Mesothelial cell of epicardium (in vitro differentiated cells): ENCODE data around the gene LIG3. TPM values are rescaled to one million over a fixed set of nuclear protein-coding genes. Genes with fewer than 3 reads are reported as not detected.

Experiments
- DNase-seq, 2 experiments: peaks; one replicate each; pipeline ENCODE4 v3.0.0; 2021; ENCODE audit warnings: low spot score in 2 of 2; ENCODE audit not compliant: unreplicated experiment in 2 of 2
- H3K27ac Mint-ChIP-seq: 2 replicates; pipeline ENCODE4 v1.8.0; 2021; ENCODE audit warnings: mixed read lengths
- H3K27me3 Mint-ChIP-seq: 2 replicates; pipeline ENCODE4 v1.8.0; 2021; ENCODE audit warnings: low read depth, mixed read lengths
- H3K36me3 Mint-ChIP-seq: 2 replicates; pipeline ENCODE4 v1.8.0; 2021; ENCODE audit warnings: mixed read lengths
- H3K4me1 Mint-ChIP-seq: 2 replicates; pipeline ENCODE4 v1.8.0; 2021; ENCODE audit warnings: mixed read lengths
- H3K4me3 Mint-ChIP-seq: 2 replicates; pipeline ENCODE4 v1.8.0; 2021; ENCODE audit warnings: mild to moderate bottlenecking, moderate library complexity, mixed read lengths
- H3K9me3 Mint-ChIP-seq: 2 replicates; pipeline ENCODE4 v1.8.0; 2021; ENCODE audit warnings: mixed read lengths
- total RNA-seq: library from RNA; stranded (reverse); gene quantifications from 3 replicates; pipeline ENCODE4 v1.2.1, GENCODE V29; 2021
- TF ChIP-seq, protein P1 (sequence below): fragments of 200-600 bp; sonication (generic); IDR thresholded peaks from one replicate; pipeline ENCODE4 v1.5.0; 2021; ENCODE audit warnings: antibody characterized with exemption; ENCODE audit not compliant: unreplicated experiment

Gene LIG3
- total RNA-seq, 1 donor from 2014 or later, result 84.4 TPM

DNA sequence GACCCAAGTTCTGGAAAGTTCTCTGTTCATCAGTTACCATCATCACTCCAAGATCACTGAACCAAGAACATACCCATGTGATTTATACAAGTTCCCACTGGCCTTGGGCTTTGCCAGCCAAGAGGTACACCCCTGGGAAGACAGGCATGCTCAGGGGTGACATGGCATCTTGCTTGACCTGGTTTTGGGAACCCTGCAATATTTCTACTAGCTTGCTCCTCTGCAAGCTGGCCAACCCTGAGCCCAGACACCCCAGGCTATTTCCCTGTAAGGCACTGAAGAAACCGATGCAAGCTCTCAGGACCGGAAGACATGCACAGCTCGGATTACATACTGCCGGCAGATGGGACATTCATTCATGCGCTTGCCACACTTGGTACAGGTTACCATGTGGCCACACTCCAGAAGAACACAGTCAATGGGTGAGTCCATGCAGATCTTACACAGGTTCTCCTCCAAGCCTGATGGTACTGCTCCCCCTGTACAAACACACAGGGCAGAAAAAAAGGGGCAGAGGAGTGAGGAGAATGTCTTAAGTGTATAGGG, 31.4 kb downstream of the LIG3 start:
- TF ChIP-seq, protein P1, sequence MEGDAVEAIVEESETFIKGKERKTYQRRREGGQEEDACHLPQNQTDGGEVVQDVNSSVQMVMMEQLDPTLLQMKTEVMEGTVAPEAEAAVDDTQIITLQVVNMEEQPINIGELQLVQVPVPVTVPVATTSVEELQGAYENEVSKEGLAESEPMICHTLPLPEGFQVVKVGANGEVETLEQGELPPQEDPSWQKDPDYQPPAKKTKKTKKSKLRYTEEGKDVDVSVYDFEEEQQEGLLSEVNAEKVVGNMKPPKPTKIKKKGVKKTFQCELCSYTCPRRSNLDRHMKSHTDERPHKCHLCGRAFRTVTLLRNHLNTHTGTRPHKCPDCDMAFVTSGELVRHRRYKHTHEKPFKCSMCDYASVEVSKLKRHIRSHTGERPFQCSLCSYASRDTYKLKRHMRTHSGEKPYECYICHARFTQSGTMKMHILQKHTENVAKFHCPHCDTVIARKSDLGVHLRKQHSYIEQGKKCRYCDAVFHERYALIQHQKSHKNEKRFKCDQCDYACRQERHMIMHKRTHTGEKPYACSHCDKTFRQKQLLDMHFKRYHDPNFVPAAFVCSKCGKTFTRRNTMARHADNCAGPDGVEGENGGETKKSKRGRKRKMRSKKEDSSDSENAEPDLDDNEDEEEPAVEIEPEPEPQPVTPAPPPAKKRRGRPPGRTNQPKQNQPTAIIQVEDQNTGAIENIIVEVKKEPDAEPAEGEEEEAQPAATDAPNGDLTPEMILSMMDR, result no peak
- H3K36me3 Mint-ChIP-seq, result peaks cover 16% of the 10 kb centered on the region
- H3K27me3 Mint-ChIP-seq, result no peaks in the 10 kb centered on the region
- H3K9me3 Mint-ChIP-seq, result no peaks in the 10 kb centered on the region
- no peak for DNase-seq
- peaks cover 6% of the 10 kb centered on the region for H3K4me1 Mint-ChIP-seq
- no peak overlapping the region for H3K4me3 Mint-ChIP-seq
- peak overlapping the region; percentile 47 for H3K27ac Mint-ChIP-seq

- Mint-ChIP-seq H3K4me3 (no peak overlapping the region), H3K4me1 (peaks cover 6% of the 10 kb centered on the region), H3K36me3 (peaks cover 14% of the 10 kb centered on the region), H3K27me3 (no peaks in the 10 kb centered on the region), H3K9me3 (no peaks in the 10 kb centered on the region), H3K27ac (no peak overlapping the region)
- TF ChIP-seq, protein P1, result no peak
- no peak for DNase-seq
Observed at GRCh38 chr17:35016369-35016768, 36.1 kb downstream of the LIG3 start.

- TF ChIP-seq, protein P1, result no peak
- no peak for DNase-seq
- H3K27ac Mint-ChIP-seq, result no peak overlapping the region
- H3K36me3 Mint-ChIP-seq, result peaks cover 12% of the 10 kb centered on the region
- no peaks in the 10 kb centered on the region for H3K27me3 Mint-ChIP-seq
- no peak overlapping the region for H3K4me3 Mint-ChIP-seq
- H3K4me1 Mint-ChIP-seq, result peaks cover 6% of the 10 kb centered on the region
- no peaks in the 10 kb centered on the region for H3K9me3 Mint-ChIP-seq
Observed at GRCh38 chr17:35017021-35017420, 36.7 kb downstream of the LIG3 start.

GRCh38 chr17:35018814-35019213, 38.5 kb downstream of the LIG3 start:
- H3K4me3 Mint-ChIP-seq, result no peak overlapping the region
- no peaks in the 10 kb centered on the region for H3K9me3 Mint-ChIP-seq
- TF ChIP-seq, protein P1, result no peak
- H3K27ac Mint-ChIP-seq, result no peak overlapping the region
- no peaks in the 10 kb centered on the region for H3K4me1 Mint-ChIP-seq
- DNase-seq, result no peak
- peaks cover 12% of the 10 kb centered on the region for H3K36me3 Mint-ChIP-seq
- no peaks in the 10 kb centered on the region for H3K27me3 Mint-ChIP-seq

DNA sequence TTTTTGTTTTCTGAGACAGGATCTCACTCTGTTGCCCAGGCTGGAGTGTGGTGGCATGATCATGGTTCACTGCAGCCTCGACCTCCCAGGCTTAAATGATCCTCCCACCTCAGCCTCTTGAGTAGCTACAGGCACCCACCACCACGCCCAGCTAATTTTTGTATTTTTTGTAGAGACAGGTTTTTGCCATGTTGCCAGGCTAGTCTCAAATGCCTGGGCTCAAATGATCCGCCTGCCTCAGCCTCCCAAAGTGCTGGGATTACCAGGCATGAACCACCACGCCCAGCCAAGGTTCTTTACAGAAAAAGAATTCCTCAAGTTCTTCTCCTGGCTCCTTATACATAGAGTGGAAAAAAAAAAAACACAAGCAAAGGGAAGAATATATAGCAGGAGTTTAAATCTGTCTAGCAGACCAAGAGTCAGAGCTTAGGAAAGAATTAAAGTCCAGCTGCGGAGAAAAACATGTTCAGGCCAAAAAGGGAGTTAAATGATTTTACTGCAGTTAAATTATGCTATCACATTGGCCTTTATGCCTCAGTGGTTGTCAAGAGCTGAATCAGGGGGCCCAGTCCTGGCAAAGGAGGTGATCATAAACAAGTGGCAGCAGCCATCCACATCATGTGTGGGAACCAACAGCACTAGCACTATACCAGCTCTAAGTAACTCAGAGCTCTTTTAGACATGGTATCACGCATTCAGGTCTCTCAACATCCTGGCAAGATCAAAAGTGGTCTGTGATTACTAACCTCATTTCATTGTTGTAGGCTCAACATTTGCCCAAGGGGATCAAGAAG, 39.3 kb downstream of the LIG3 start:
- no peak overlapping the region for H3K4me3 Mint-ChIP-seq
- H3K9me3 Mint-ChIP-seq, result no peaks in the 10 kb centered on the region
- TF ChIP-seq, protein P1, result no peak
- H3K27me3 Mint-ChIP-seq, result no peaks in the 10 kb centered on the region
- no peaks in the 10 kb centered on the region for H3K4me1 Mint-ChIP-seq
- no peak overlapping the region for H3K27ac Mint-ChIP-seq
- peaks cover 12% of the 10 kb centered on the region for H3K36me3 Mint-ChIP-seq
- no peak for DNase-seq
